Measurements from ENCODE around the gene KIR3DL2. TPM values are rescaled to one million over a fixed set of nuclear protein-coding genes. Genes with fewer than 3 reads are reported as not detected.

KIR3DL2 gene
- total and polyA plus RNA-seq, 4 donors: 0.09 to 0.24 TPM; not detected in 2

DNA sequence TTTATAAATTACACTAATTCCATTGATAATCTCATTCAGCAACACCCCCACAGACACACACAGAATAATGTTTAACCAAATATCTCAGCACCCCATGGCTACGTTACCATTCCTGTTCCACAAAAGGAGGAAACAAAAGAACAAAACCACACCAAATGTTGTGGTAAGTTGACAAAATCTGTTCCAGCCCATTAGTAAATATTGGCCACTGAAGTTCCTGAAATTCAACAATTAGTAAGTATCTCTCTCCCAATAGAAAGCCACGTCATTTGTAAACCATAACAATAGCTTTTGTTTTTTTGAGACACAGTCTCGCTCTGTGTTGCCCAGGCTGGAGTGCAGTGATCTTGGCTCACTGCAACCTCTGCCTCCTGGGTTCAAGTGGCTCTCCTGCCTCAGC lies 21.5 kb downstream of the KIR3DL2 start:
- WGBS, 2 donors: 28 to 40% methylated on average over 3 of the region's 3 CpGs
- no peak for DNase-seq
- TF ChIP-seq CTCF (IDR thresholded peaks at IDR 0.05; ENCODE audit: control extremely low read depth, extremely low read depth): no peak
- Histone ChIP-seq H3K9me3 (ENCODE audit: control insufficient read depth in 4 of 4, insufficient read depth in 3 of 4, low read length in 3 of 4) (peaks cover 0 to 4% (median under 1%) of the 10 kb centered on the region in 4 donors), H3K27ac (ENCODE audit: low read depth in 1 of 2, low read length in 1 of 2) (no peak overlapping the region), H3K4me1 (ENCODE audit: control insufficient read depth in 5 of 5, insufficient read depth in 5 of 5, low read length in 5 of 5) (no peaks in the 10 kb centered on the region), H3K36me3 (ENCODE audit: control insufficient read depth in 4 of 4, insufficient read depth in 4 of 4, low read length in 4 of 4) (no peaks in the 10 kb centered on the region), H3K9ac (ENCODE audit: insufficient read depth in 1 of 2, low read length in 2 of 2) (no peak overlapping the region), H3K27me3 (ENCODE audit: control insufficient read depth in 3 of 3, insufficient read depth in 3 of 3, low read length in 2 of 3) (peaks cover 0 to 2% (median 0%) of the 10 kb centered on the region in 3 donors), H3K4me3 (no peak overlapping the region)
- no peak for ATAC-seq (ENCODE audit: insufficient read depth, low FRiP score)

DNA sequence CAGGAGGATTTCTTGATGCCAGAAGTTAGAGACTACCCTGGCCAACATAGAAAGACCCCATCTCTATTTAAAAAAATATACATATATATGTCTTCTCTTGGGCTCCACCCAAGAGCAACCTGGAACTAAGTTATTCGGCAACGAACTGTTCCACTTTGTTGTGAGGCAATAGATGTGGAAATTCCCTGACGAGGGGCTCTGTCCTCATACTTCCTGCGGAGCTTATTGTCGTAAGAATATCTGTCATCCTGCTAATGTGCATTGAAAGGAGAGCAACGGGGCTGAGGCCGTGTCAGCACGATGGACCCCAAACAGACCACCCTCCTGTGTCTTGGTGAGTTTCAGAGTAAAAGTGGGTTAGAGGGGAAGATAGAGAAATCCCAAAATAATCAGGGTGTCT lies 23.7 kb downstream of the KIR3DL2 start, which contains the start of gene FCAR:
Gene FCAR, plus strand, starts transcription at position 246 of the 400 bp plus-strand sequence. Its CDS starts 55 bp downstream, at position 301.
- 25 to 57% methylated on average over 8 of the region's 8 CpGs for WGBS, 2 donors
- no peak within 1 kb of the TSS for H3K9ac ChIP-seq (ENCODE audit: insufficient read depth in 1 of 2, low read length in 2 of 2)
- no peak for TF ChIP-seq CTCF (IDR thresholded peaks at IDR 0.05; ENCODE audit: control extremely low read depth, extremely low read depth)
- DNase-seq: peak in 1 of 3 donors; percentile 1
- H3K4me3 ChIP-seq: no peak within 1 kb of the TSS
- H3K4me1 ChIP-seq (ENCODE audit: control insufficient read depth in 5 of 5, insufficient read depth in 5 of 5, low read length in 5 of 5): no peaks in the 10 kb centered on the region
- no peak for ATAC-seq (ENCODE audit: insufficient read depth, low FRiP score)
- no peak within 1 kb of the TSS for H3K27ac ChIP-seq (ENCODE audit: low read depth in 1 of 2, low read length in 1 of 2)
- peaks cover 0 to 2% (median 1%) of the 10 kb centered on the region in 4 donors for H3K9me3 ChIP-seq (ENCODE audit: control insufficient read depth in 4 of 4, insufficient read depth in 3 of 4, low read length in 3 of 4)
- no peaks in the 10 kb centered on the region for H3K36me3 ChIP-seq (ENCODE audit: control insufficient read depth in 4 of 4, insufficient read depth in 4 of 4, low read length in 4 of 4)
- H3K27me3 ChIP-seq (ENCODE audit: control insufficient read depth in 3 of 3, insufficient read depth in 3 of 3, low read length in 2 of 3): peaks cover 0 to 2% (median 0%) of the 10 kb centered on the region in 3 donors

DNA sequence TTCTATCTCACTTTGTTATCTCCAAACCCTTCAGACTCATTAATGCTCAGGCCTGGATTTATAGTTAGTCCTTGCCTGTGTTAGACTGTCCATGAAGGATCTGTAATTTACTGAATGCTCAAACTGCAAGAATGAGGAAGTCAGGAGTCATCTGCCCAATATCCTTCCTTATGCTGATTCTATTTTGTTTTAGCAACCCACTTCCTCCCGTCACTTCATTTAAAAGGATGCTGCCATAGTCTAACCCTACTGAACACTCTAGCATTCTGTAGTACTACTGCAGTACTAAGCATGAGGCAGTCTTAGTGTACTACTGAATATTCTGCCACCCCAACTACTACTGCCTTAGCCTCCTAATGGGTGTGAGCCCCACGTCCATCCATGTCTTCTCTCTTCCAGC lies 25.3 kb downstream of the KIR3DL2 start:
- DNase-seq (peak in 1 of 3 donors; percentile 3), ATAC-seq (ENCODE audit: insufficient read depth, low FRiP score) (no peak)
- H3K27ac ChIP-seq (ENCODE audit: low read depth in 1 of 2, low read length in 1 of 2): no peak overlapping the region
- H3K9me3 ChIP-seq (ENCODE audit: control insufficient read depth in 4 of 4, insufficient read depth in 3 of 4, low read length in 3 of 4): peaks cover 0 to 2% (median 0%) of the 10 kb centered on the region in 4 donors
- peaks cover 0 to 1% (median 0%) of the 10 kb centered on the region in 3 donors for H3K27me3 ChIP-seq (ENCODE audit: control insufficient read depth in 3 of 3, insufficient read depth in 3 of 3, low read length in 2 of 3)
- no peak overlapping the region for H3K9ac ChIP-seq (ENCODE audit: insufficient read depth in 1 of 2, low read length in 2 of 2)
- TF ChIP-seq CTCF (IDR thresholded peaks at IDR 0.05; ENCODE audit: control extremely low read depth, extremely low read depth): no peak
- 23 to 44% methylated on average over 2 of the region's 2 CpGs for WGBS, 2 donors
- no peak overlapping the region for H3K4me3 ChIP-seq
- H3K4me1 ChIP-seq (ENCODE audit: control insufficient read depth in 5 of 5, insufficient read depth in 5 of 5, low read length in 5 of 5): no peaks in the 10 kb centered on the region
- no peaks in the 10 kb centered on the region for H3K36me3 ChIP-seq (ENCODE audit: control insufficient read depth in 4 of 4, insufficient read depth in 4 of 4, low read length in 4 of 4)

DNA sequence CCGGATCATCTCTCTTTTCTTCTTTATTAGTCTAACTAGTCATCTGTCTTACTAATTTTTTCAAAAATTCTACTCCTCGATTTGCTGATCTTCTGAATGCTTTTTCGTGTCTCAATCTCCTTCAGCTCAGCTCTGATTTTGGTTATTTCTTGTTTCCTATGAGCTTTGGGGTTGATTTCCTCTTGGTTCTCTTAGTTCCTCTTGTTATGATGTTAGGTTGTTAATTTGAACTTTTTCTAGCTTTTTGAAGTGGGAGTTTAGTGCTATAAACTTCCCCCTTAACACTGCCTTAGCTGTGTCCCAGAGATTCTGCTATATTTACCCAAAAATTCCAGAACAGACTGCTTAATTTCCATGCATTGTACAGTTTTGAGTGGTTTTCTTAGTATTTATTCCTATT lies 27.2 kb downstream of the KIR3DL2 start:
- ATAC-seq (ENCODE audit: insufficient read depth, low FRiP score) (no peak), DNase-seq (no peak)
- no peaks in the 10 kb centered on the region for H3K36me3 ChIP-seq (ENCODE audit: control insufficient read depth in 4 of 4, insufficient read depth in 4 of 4, low read length in 4 of 4)
- H3K27me3 ChIP-seq (ENCODE audit: control insufficient read depth in 3 of 3, insufficient read depth in 3 of 3, low read length in 2 of 3): no peaks in the 10 kb centered on the region
- peaks cover 0 to 2% (median 1%) of the 10 kb centered on the region in 4 donors for H3K9me3 ChIP-seq (ENCODE audit: control insufficient read depth in 4 of 4, insufficient read depth in 3 of 4, low read length in 3 of 4)
- no peak overlapping the region for H3K27ac ChIP-seq (ENCODE audit: low read depth in 1 of 2, low read length in 1 of 2)
- H3K4me3 ChIP-seq: no peak overlapping the region
- H3K4me1 ChIP-seq (ENCODE audit: control insufficient read depth in 5 of 5, insufficient read depth in 5 of 5, low read length in 5 of 5): no peaks in the 10 kb centered on the region
- 53 to 60% methylated on average over 3 of the region's 3 CpGs for WGBS, 2 donors
- no peak for TF ChIP-seq CTCF (IDR thresholded peaks at IDR 0.05; ENCODE audit: control extremely low read depth, extremely low read depth)
- no peak overlapping the region for H3K9ac ChIP-seq (ENCODE audit: insufficient read depth in 1 of 2, low read length in 2 of 2)

All from lung (tissue), 12 donors.